ENCODE data around the gene UBASH3A.

- TF ChIP-seq EZH2 (IDR thresholded peaks at IDR 0.05), result no peak
- no peak for TF ChIP-seq POLR2AphosphoS5 (IDR thresholded peaks at IDR 0.05; ENCODE audit: borderline replicate concordance, low read depth, low read length)
These were observed 44.0 kb downstream of the UBASH3A start for GRCh38 chr21:42447732-42448131.
